Measurements from ENCODE around the gene EBF4. TPM values are rescaled to one million over a fixed set of nuclear protein-coding genes. Genes with fewer than 3 reads are reported as not detected.

Gene EBF4
- total and polyA plus RNA-seq, 2 donors (not counting 1 experiment from before 2014, with no cell fraction given) = 0.81 to 5.0 TPM

- Mint-ChIP-seq H3K4me1 (no peaks in the 10 kb centered on the region), H3K27ac (no peak overlapping the region), H3K27me3 (peaks cover 30% of the 10 kb centered on the region), H3K4me3 (no peak overlapping the region), H3K9me3 (ENCODE audit: insufficient read depth) (no peaks in the 10 kb centered on the region)
- intact Hi-C loops (cut with micrococcal nuclease) = no loop called here
- Histone ChIP-seq H3K79me2 (ENCODE audit: control insufficient read depth, insufficient read depth, low read length) (no peaks in the 10 kb centered on the region), H3K27me3 (replicated peaks in 1 of 4; ENCODE audit: control extremely low read depth in 1 of 4, control insufficient read depth in 3 of 4, insufficient read depth in 4 of 4, low read length in 3 of 4) (peaks cover 0 to 6% (median 2%) of the 10 kb centered on the region in 4 experiments), H3K36me3 (replicated peaks in 1 of 2; ENCODE audit: control extremely low read depth in 1 of 2, control insufficient read depth in 1 of 2, extremely low read depth in 1 of 2, insufficient read depth in 2 of 2, low read length in 1 of 2) (no peaks in the 10 kb centered on the region), H3K9me3 (ENCODE audit: control extremely low read depth in 1 of 3, control insufficient read depth in 2 of 3, insufficient read depth in 1 of 3, low read length in 2 of 3) (no peaks in the 10 kb centered on the region), H3K27ac (ENCODE audit: low read length in 2 of 2) (no peak overlapping the region), H2AFZ (ENCODE audit: insufficient read depth, low read depth, low read length, poor library complexity, severe bottlenecking) (no peak overlapping the region), H4K20me1 (ENCODE audit: control insufficient read depth, insufficient read depth, low read length, poor library complexity, severe bottlenecking) (no peaks in the 10 kb centered on the region), H3K4me2 (replicated peaks; ENCODE audit: low read depth, low read length, poor library complexity, severe bottlenecking) (no peak overlapping the region), H3K9ac (ENCODE audit: low read length) (no peak overlapping the region), H3K4me3 (ENCODE audit: control extremely low read depth in 1 of 5, extremely low read depth in 1 of 5, insufficient read depth in 1 of 5, low read depth in 2 of 5, low read length in 4 of 5) (no peak overlapping the region), H3K4me1 (ENCODE audit: control insufficient read depth in 2 of 2, insufficient read depth in 2 of 2, low read length in 2 of 2) (no peaks in the 10 kb centered on the region)
- ATAC-seq (ENCODE audit: low read depth) = no peak
- 33% methylated on average over 6 of the region's 6 CpGs for WGBS (ENCODE audit: insufficient coverage)
- DNase-seq = no peak
- ChIA-PET CTCF (no interaction called here), POLR2A (no interaction called here)
- TF ChIP-seq CTCF (IDR thresholded peaks at IDR 0.05) = no peak
- TF ChIP-seq EZH2 (IDR thresholded peaks at IDR 0.05; ENCODE audit: borderline replicate concordance, insufficient read depth, low read depth, low read length, poor library complexity, severe bottlenecking) = no peak
Measured at GRCh38 chr20:2706688-2707352, 14.2 kb downstream of the EBF4 start.

GRCh38 chr20:2707353-2708072 lies 14.9 kb downstream of the EBF4 start:
- Mint-ChIP-seq H3K9me3 (ENCODE audit: insufficient read depth) (no peaks in the 10 kb centered on the region), H3K27ac (no peak overlapping the region), H3K4me3 (no peak overlapping the region), H3K4me1 (no peaks in the 10 kb centered on the region), H3K27me3 (peaks cover 28% of the 10 kb centered on the region)
- H3K4me3 ChIP-seq (ENCODE audit: control extremely low read depth in 1 of 5, extremely low read depth in 1 of 5, insufficient read depth in 1 of 5, low read depth in 2 of 5, low read length in 4 of 5) = no peak overlapping the region
- H3K4me1 ChIP-seq (ENCODE audit: control insufficient read depth in 2 of 2, insufficient read depth in 2 of 2, low read length in 2 of 2) = no peaks in the 10 kb centered on the region
- H3K36me3 ChIP-seq (replicated peaks in 1 of 2; ENCODE audit: control extremely low read depth in 1 of 2, control insufficient read depth in 1 of 2, extremely low read depth in 1 of 2, insufficient read depth in 2 of 2, low read length in 1 of 2) = no peaks in the 10 kb centered on the region
- no peak overlapping the region for H2AFZ ChIP-seq (ENCODE audit: insufficient read depth, low read depth, low read length, poor library complexity, severe bottlenecking)
- TF ChIP-seq EZH2 (IDR thresholded peaks at IDR 0.05; ENCODE audit: borderline replicate concordance, insufficient read depth, low read depth, low read length, poor library complexity, severe bottlenecking) = no peak
- TF ChIP-seq CTCF (IDR thresholded peaks at IDR 0.05) = no peak
- CTCF ChIA-PET = no interaction called here
- no peaks in the 10 kb centered on the region for H3K79me2 ChIP-seq (ENCODE audit: control insufficient read depth, insufficient read depth, low read length)
- H3K9me3 ChIP-seq (ENCODE audit: control extremely low read depth in 1 of 3, control insufficient read depth in 2 of 3, insufficient read depth in 1 of 3, low read length in 2 of 3) = no peaks in the 10 kb centered on the region
- DNase-seq = no peak
- intact Hi-C loops (cut with micrococcal nuclease) = no loop called here
- ATAC-seq (ENCODE audit: low read depth) = no peak
- H3K27me3 ChIP-seq (replicated peaks in 1 of 4; ENCODE audit: control extremely low read depth in 1 of 4, control insufficient read depth in 3 of 4, insufficient read depth in 4 of 4, low read length in 3 of 4) = peaks cover 0 to 6% (median 2%) of the 10 kb centered on the region in 4 experiments
- WGBS (ENCODE audit: insufficient coverage) = 83% methylated on average over 10 of the region's 12 CpGs
- no peaks in the 10 kb centered on the region for H4K20me1 ChIP-seq (ENCODE audit: control insufficient read depth, insufficient read depth, low read length, poor library complexity, severe bottlenecking)
- H3K9ac ChIP-seq (ENCODE audit: low read length) = no peak overlapping the region
- POLR2A ChIA-PET = no interaction called here
- H3K27ac ChIP-seq (ENCODE audit: low read length in 2 of 2) = no peak overlapping the region
- H3K4me2 ChIP-seq (replicated peaks; ENCODE audit: low read depth, low read length, poor library complexity, severe bottlenecking) = no peak overlapping the region
